A549 (cell line): ENCODE data around the gene VSIR. TPM values are rescaled to one million over a fixed set of nuclear protein-coding genes. Genes with fewer than 3 reads are reported as not detected.

Experiments used
- ATAC-seq, 2 experiments: fragments of 200-7000 bp in 1 of 2; fragments of >200 bp in 1 of 2; cut with Nextera tagmentation in 1 of 2; cut with Tn5 transposase in 1 of 2; 3 replicates each; pipeline versions ENCODE4 v1.8.0 to v1.9.1; 2018 to 2020; ENCODE audit warnings: mild to moderate bottlenecking in 1 of 2, moderate library complexity in 1 of 2
- CTCF ChIA-PET: fragments of 300-600 bp; sonication (Branson Sonifier 250); formaldehyde crosslinking; extraction: SDS; loops from one replicate; lab custom pipeline; 2021; ENCODE audit warnings: antibody characterized with exemption, inconsistent platforms; lab: Yijun Ruan, JAX
- POLR2A ChIA-PET: fragments of 350-600 bp; formaldehyde crosslinking; extraction: SDS; loops from one replicate; lab custom pipeline; 2021; ENCODE audit warnings: antibody characterized with exemption, inconsistent platforms; lab: Yijun Ruan, JAX
- DNase-seq, 2 experiments: peaks; one replicate each; pipeline versions ENCODE4 v3.0.0 to v3.0.0-alpha.2; 2011 to 2016; ENCODE audit warnings: low read depth in 1 of 2, low spot score in 1 of 2
- FAIRE-seq: peaks from 2 replicates; lab custom pipeline; 2011; peaks lifted over from hg19 to GRCh38; lab: Jason Lieb, UNC
- H3K27ac ChIP-seq, 2 experiments: fragments of >200 bp; sonication (Bioruptor Twin); formaldehyde crosslinking; 3 replicates each; pipeline ENCODE4 v1.5.1; 2016 to 2017
- H3K4me1 ChIP-seq: fragments of >200 bp; sonication (Bioruptor Twin); formaldehyde crosslinking; 3 replicates; pipeline ENCODE4 v1.6.1; 2016
- H3K4me2 ChIP-seq: fragments of >200 bp; sonication (Bioruptor Twin); formaldehyde crosslinking; 3 replicates; pipeline ENCODE4 v1.6.1; 2016
- H3K4me3 ChIP-seq: fragments of >200 bp; sonication (Bioruptor Twin); formaldehyde crosslinking; 3 replicates; pipeline ENCODE4 v1.5.1; 2016
- H3K9me3 ChIP-seq: fragments of >200 bp; sonication (Bioruptor Twin); formaldehyde crosslinking; 3 replicates; pipeline ENCODE4 v1.6.1; 2016
- CBX8 ChIP-seq: fragments of 200-600 bp; sonication (generic); IDR thresholded peaks from 2 replicates; pipeline ENCODE4 v1.6.1; 2016
- CEBPB ChIP-seq, 2 experiments: fragments of >200 bp in 1 of 2; sonication (Bioruptor Twin) in 1 of 2; formaldehyde crosslinking in 1 of 2; IDR thresholded peaks; 2 replicates each; pipeline ENCODE4 v1.6.1; 2012 to 2016
- EHMT2 ChIP-seq: fragments of 200-600 bp; sonication (generic); IDR thresholded peaks from 2 replicates; pipeline ENCODE4 v1.6.1; 2016; ENCODE audit warnings: antibody characterized with exemption, low read depth, mild to moderate bottlenecking, moderate library complexity
- FOSL2 ChIP-seq, 2 experiments: fragments of 450-650 bp in 1 of 2; fragments of >200 bp in 1 of 2; sonication (Bioruptor Twin) in 1 of 2; formaldehyde crosslinking; IDR thresholded peaks; 2 replicates each; pipeline versions ENCODE4 v1.5.0 to v1.6.1; 2016 to 2020; ENCODE audit warnings: mild to moderate bottlenecking in 1 of 2, moderate library complexity in 1 of 2
- FOXS1 ChIP-seq: fragments of 250-450 bp; sonication (Bioruptor Pico); IDR thresholded peaks from 2 replicates; pipeline ENCODE4 v1.5.0; 2020; ENCODE audit warnings: mild to moderate bottlenecking, moderate library complexity
- HDAC2 ChIP-seq: fragments of 200-600 bp; sonication (generic); IDR thresholded peaks from 2 replicates; pipeline ENCODE4 v1.6.1; 2016
- HOXA7 ChIP-seq: fragments of 250-450 bp; sonication (Bioruptor Pico); IDR thresholded peaks from 2 replicates; pipeline ENCODE4 v1.5.0; 2020; ENCODE audit warnings: mild to moderate bottlenecking, moderate library complexity
- HOXB13 ChIP-seq: fragments of 250-450 bp; sonication (Bioruptor Pico); IDR thresholded peaks from 2 replicates; pipeline ENCODE4 v1.5.0; 2020; ENCODE audit warnings: low read depth, mild to moderate bottlenecking, moderate library complexity
- HOXB5 ChIP-seq: fragments of 250-450 bp; sonication (Bioruptor Pico); IDR thresholded peaks from 2 replicates; pipeline ENCODE4 v1.5.0; 2020; ENCODE audit warnings: mild to moderate bottlenecking, moderate library complexity
- JUNB ChIP-seq: fragments of >200 bp; sonication (Bioruptor Twin); formaldehyde crosslinking; IDR thresholded peaks from 2 replicates; pipeline ENCODE4 v1.6.1; 2016
- KDM1A ChIP-seq: fragments of 200-600 bp; sonication (generic); IDR thresholded peaks from 2 replicates; pipeline ENCODE4 v1.6.1; 2016; ENCODE audit warnings: low read depth, mild to moderate bottlenecking
- KDM5A ChIP-seq: fragments of 200-600 bp; sonication (generic); IDR thresholded peaks from 2 replicates; pipeline ENCODE4 v1.6.1; 2016; ENCODE audit warnings: antibody characterized with exemption, mild to moderate bottlenecking
- MAFK ChIP-seq: fragments of 450-650 bp; IDR thresholded peaks from 2 replicates; pipeline ENCODE4 v1.6.1; 2014; ENCODE audit not compliant: partially characterized antibody
- NPAS2 ChIP-seq: fragments of 250-450 bp; sonication (Bioruptor Pico); IDR thresholded peaks from 2 replicates; pipeline ENCODE4 v1.8.0; 2022; ENCODE audit warnings: mild to moderate bottlenecking, moderate library complexity, borderline replicate concordance
- POLR2A ChIP-seq: IDR thresholded peaks from 2 replicates; pipeline ENCODE4 v1.6.1; 2012; ENCODE audit warnings: mild to moderate bottlenecking, low read length
- POLR2AphosphoS2 ChIP-seq: conservative IDR thresholded peaks from 2 replicates; pipeline ENCODE4 v1.6.1; 2012; ENCODE audit warnings: low read length, improper control_type of control experiment, inconsistent platforms
- RAD21 ChIP-seq, 2 experiments: fragments of >200 bp in 1 of 2; sonication (Bioruptor Twin) in 1 of 2; formaldehyde crosslinking in 1 of 2; IDR thresholded peaks in 1 of 2; conservative IDR thresholded peaks in 1 of 2; 2 replicates in 1 of 2; 3 replicates in 1 of 2; pipeline ENCODE4 v1.6.1; 2012 to 2018; ENCODE audit warnings: inconsistent platforms in 1 of 2
- RNF2 ChIP-seq: fragments of 200-600 bp; sonication (generic); IDR thresholded peaks from 2 replicates; pipeline ENCODE4 v1.6.1; 2016; ENCODE audit warnings: low read depth, mild to moderate bottlenecking, antibody characterized with exemption, moderate library complexity, borderline replicate concordance
- SMC3 ChIP-seq: fragments of >200 bp; sonication (Bioruptor Twin); formaldehyde crosslinking; IDR thresholded peaks from 3 replicates; pipeline ENCODE4 v1.6.1; 2018; ENCODE audit warnings: inconsistent platforms
- TFCP2L1 ChIP-seq: fragments of 250-450 bp; sonication (Bioruptor Pico); IDR thresholded peaks from 2 replicates; pipeline ENCODE4 v1.5.0; 2021; ENCODE audit warnings: mild to moderate bottlenecking
- ZNF302 ChIP-seq: fragments of 250-450 bp; sonication (Bioruptor Pico); IDR thresholded peaks from 2 replicates; pipeline ENCODE4 v1.9.0; 2021; ENCODE audit warnings: inconsistent platforms, mild to moderate bottlenecking, moderate library complexity
- ZSCAN20 ChIP-seq: fragments of 250-450 bp; sonication (Bioruptor Pico); IDR thresholded peaks from 2 replicates; pipeline ENCODE4 v1.8.0; 2022; ENCODE audit warnings: mild to moderate bottlenecking, moderate library complexity
- WGBS: methylation state at CpG from one replicate; pipeline ENCODE4 v1.1.6; 2017; ENCODE audit errors: missing lambda C conversion rate; 5-methylcytosine and 5-hydroxymethylcytosine counted together
- polyA plus RNA-seq, 4 experiments: library from polyadenylated mRNA; depleted of rRNA in 3 of 4; stranded (reverse); fragments of >200 nt; fragmentation: RNase III in 1 of 4; extraction: RNeasy Plus Mini Kit Qiagen cat#74134 plus additional on column Dnase treatment in 1 of 4; gene quantifications; 2 replicates in 3 of 4; 3 replicates in 1 of 4; pipeline ENCODE4 v1.2.3, GENCODE V29; 2011 to 2017
- TF ChIP-seq, protein P1 (sequence below): fragments of 150-350 bp; IDR thresholded peaks from 2 replicates; pipeline ENCODE4 v1.6.1; 2014; ENCODE audit warnings: low read depth, mild to moderate bottlenecking, low read length
- TF ChIP-seq, protein P2 (sequence below): fragments of 200-600 bp; sonication (generic); IDR thresholded peaks from 2 replicates; pipeline ENCODE4 v1.6.1; 2016; ENCODE audit warnings: antibody characterized with exemption, mild to moderate bottlenecking, moderate library complexity
- TF ChIP-seq, protein P3 (sequence below): fragments of >200 bp; sonication (Bioruptor Twin); formaldehyde crosslinking; IDR thresholded peaks from 3 replicates; pipeline ENCODE4 v1.5.1; 2016
- TF ChIP-seq, protein P4 (sequence below): IDR thresholded peaks from 2 replicates; pipeline ENCODE4 v1.6.1; 2012

VSIR gene
- polyA plus RNA-seq, 2 of the 4 experiments (the other 2 are of a cell fraction) = 15.5 to 18.5 TPM

DNA sequence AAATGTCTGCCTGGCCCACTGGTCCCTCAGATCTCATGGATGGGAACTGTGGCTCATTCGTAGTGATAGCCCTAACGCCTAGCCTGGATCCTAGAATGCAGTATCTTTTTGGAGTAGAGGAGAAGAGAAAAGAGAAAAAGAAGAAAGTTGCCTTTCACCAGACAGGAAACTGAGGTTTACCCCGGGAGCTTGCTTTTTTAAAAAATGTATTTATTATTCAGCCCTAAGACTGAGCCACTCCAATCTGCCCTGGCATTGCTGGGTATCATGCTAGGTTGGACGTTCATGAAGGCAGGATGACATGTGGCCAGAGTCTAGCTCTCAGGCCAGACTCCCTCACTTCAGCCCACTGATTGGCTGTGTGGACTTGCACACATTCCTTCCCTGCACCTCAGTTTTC lies 32.3 kb downstream of the VSIR start:
- POLR2A ChIA-PET = no interaction called here
- no peak for DNase-seq
- Histone ChIP-seq H3K4me2 (no peak overlapping the region), H3K27ac (no peak overlapping the region), H3K4me3 (no peak overlapping the region)
- CTCF ChIA-PET = interaction anchor here (0.8 to 4.3 kb wide), 4 partner anchors 9 to 33 kb away, joined by 3 to 16 read pairs (median 4); partner anchors contain the start of gene VSIR
- no peak for FAIRE-seq
- TF ChIP-seq, protein P1, sequence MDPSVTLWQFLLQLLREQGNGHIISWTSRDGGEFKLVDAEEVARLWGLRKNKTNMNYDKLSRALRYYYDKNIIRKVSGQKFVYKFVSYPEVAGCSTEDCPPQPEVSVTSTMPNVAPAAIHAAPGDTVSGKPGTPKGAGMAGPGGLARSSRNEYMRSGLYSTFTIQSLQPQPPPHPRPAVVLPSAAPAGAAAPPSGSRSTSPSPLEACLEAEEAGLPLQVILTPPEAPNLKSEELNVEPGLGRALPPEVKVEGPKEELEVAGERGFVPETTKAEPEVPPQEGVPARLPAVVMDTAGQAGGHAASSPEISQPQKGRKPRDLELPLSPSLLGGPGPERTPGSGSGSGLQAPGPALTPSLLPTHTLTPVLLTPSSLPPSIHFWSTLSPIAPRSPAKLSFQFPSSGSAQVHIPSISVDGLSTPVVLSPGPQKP = no peak
- TF ChIP-seq TFCP2L1 (CRISPR knock-in tag) (no peak), HDAC2 (no peak), HOXA7 (no peak), RNF2 (no peak), KDM1A (no peak), KDM5A (no peak)
- TF ChIP-seq, protein P2, sequence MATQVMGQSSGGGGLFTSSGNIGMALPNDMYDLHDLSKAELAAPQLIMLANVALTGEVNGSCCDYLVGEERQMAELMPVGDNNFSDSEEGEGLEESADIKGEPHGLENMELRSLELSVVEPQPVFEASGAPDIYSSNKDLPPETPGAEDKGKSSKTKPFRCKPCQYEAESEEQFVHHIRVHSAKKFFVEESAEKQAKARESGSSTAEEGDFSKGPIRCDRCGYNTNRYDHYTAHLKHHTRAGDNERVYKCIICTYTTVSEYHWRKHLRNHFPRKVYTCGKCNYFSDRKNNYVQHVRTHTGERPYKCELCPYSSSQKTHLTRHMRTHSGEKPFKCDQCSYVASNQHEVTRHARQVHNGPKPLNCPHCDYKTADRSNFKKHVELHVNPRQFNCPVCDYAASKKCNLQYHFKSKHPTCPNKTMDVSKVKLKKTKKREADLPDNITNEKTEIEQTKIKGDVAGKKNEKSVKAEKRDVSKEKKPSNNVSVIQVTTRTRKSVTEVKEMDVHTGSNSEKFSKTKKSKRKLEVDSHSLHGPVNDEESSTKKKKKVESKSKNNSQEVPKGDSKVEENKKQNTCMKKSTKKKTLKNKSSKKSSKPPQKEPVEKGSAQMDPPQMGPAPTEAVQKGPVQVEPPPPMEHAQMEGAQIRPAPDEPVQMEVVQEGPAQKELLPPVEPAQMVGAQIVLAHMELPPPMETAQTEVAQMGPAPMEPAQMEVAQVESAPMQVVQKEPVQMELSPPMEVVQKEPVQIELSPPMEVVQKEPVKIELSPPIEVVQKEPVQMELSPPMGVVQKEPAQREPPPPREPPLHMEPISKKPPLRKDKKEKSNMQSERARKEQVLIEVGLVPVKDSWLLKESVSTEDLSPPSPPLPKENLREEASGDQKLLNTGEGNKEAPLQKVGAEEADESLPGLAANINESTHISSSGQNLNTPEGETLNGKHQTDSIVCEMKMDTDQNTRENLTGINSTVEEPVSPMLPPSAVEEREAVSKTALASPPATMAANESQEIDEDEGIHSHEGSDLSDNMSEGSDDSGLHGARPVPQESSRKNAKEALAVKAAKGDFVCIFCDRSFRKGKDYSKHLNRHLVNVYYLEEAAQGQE = no peak
- TF ChIP-seq, all 56 proteins: peak for 0
- no peak for ATAC-seq
- H3K4me1 ChIP-seq = no peaks in the 10 kb centered on the region
- H3K9me3 ChIP-seq = no peaks in the 10 kb centered on the region
- 41% methylated on average over 4 of the region's 4 CpGs for WGBS

DNA sequence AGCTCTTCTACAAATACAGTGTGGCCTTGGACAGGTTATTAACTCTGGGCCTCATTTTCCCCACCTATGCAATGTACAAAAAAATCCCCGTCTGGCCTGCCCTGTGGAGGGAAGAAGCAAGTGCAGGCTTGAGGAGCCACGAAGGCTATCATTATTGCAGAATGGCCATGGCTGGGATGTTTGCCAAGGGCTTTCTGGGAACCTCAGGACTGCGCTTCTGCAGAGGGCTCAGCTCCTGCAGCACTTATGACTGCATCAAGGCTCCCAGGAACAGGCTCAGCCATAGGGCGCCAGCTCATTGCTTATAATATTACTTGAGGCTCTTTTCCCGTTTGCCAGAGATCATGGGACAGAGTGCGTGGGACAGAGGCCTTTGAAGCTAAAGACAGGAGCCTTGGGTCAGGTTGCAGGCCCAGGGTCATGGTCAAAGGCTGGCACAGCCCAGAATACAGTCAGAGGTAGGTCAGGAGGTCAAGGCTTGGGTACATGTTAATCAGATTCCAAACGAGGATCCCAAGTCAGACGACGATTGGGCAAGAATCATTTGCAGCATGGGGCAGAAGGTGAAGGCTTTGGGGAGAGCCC lies 33.2 kb downstream of the VSIR start:
- CTCF ChIA-PET = interaction anchor here (1.5 to 4.3 kb wide), 4 partner anchors 9 to 33 kb away, joined by 3 to 16 read pairs (median 6); partner anchors contain the start of gene VSIR
- H3K27ac ChIP-seq = no peak overlapping the region
- H3K4me1 ChIP-seq = no peaks in the 10 kb centered on the region
- FAIRE-seq (no peak), DNase-seq (no peak), ATAC-seq (no peak; a peak in 1 of 6 replicates)
- no peaks in the 10 kb centered on the region for H3K9me3 ChIP-seq
- no peak overlapping the region for H3K4me2 ChIP-seq
- TF ChIP-seq FOXS1 (CRISPR knock-in tag) (no peak), TFCP2L1 (CRISPR knock-in tag) (no peak), POLR2AphosphoS2 (no peak), SMC3 (no peak), HOXB5 (CRISPR knock-in tag) (no peak), ZSCAN20 (no peak), NPAS2 (no peak)
- TF ChIP-seq, protein P3, sequence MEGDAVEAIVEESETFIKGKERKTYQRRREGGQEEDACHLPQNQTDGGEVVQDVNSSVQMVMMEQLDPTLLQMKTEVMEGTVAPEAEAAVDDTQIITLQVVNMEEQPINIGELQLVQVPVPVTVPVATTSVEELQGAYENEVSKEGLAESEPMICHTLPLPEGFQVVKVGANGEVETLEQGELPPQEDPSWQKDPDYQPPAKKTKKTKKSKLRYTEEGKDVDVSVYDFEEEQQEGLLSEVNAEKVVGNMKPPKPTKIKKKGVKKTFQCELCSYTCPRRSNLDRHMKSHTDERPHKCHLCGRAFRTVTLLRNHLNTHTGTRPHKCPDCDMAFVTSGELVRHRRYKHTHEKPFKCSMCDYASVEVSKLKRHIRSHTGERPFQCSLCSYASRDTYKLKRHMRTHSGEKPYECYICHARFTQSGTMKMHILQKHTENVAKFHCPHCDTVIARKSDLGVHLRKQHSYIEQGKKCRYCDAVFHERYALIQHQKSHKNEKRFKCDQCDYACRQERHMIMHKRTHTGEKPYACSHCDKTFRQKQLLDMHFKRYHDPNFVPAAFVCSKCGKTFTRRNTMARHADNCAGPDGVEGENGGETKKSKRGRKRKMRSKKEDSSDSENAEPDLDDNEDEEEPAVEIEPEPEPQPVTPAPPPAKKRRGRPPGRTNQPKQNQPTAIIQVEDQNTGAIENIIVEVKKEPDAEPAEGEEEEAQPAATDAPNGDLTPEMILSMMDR = no peak
- WGBS = 59% methylated on average over 7 of the region's 9 CpGs
- H3K4me3 ChIP-seq = no peak overlapping the region
- POLR2A ChIA-PET = no interaction called here

DNA sequence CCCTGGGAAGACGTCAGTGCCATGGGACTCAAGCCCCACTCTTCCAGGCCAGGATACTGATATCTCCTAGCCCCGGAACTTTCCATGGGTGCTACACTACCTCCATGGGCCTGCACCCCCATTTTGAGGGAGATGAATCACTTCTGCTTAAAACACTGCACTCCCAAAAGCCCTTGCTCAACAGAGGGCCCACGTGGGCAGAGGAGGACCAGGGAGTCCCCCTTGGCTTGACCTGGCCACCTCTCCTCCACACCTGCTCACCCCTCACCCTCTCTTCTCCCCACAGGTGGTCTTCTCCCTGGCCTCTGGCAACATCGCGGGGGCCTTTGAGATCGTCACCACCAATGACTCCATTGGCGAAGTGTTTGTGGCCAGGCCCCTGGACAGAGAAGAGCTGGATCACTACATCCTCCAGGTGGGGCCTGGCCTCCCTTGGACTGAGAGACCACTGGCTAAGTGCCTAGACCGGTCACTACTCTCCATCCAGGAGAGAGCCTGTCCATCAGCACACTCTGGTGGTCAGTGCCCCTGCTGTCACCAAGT lies 33.9 kb downstream of the VSIR start:
- DNase-seq = no peak
- Histone ChIP-seq H3K27ac (no peak overlapping the region), H3K4me1 (no peaks in the 10 kb centered on the region), H3K4me2 (no peak overlapping the region), H3K9me3 (no peaks in the 10 kb centered on the region), H3K4me3 (no peak overlapping the region)
- WGBS = 72% methylated on average over 7 of the region's 8 CpGs
- ChIA-PET POLR2A (no interaction called here), CTCF (interaction anchor here (0.7 to 4.3 kb wide), 5 partner anchors 8 to 344 kb away, joined by 3 to 16 read pairs (median 5); partner anchors contain the start of gene VSIR)
- no peak for ATAC-seq
- FAIRE-seq = no peak
- no peak for TF ChIP-seq CBX8
- no peak for TF ChIP-seq EHMT2
- no peak for TF ChIP-seq JUNB
- TF ChIP-seq CEBPB (IDR thresholded peaks at IDR 0.05) = no peak
- TF ChIP-seq FOSL2 (IDR thresholded peaks at IDR 0.05) = no peak
- no peak for TF ChIP-seq FOSL2 (CRISPR knock-in tag; IDR thresholded peaks at IDR 0.05)
- TF ChIP-seq, protein P4, sequence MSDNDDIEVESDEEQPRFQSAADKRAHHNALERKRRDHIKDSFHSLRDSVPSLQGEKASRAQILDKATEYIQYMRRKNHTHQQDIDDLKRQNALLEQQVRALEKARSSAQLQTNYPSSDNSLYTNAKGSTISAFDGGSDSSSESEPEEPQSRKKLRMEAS = no peak
- TF ChIP-seq, protein P1 = no peak
- no peak for TF ChIP-seq POLR2A
- no peak for TF ChIP-seq HOXB13 (CRISPR knock-in tag)
- TF ChIP-seq RAD21 (conservative IDR thresholded peaks at IDR 0.05 in 1 of 2, IDR thresholded peaks at IDR 0.05 in 1 of 2) = no peak
- no peak for TF ChIP-seq NPAS2
- TF ChIP-seq MAFK = no peak
- TF ChIP-seq ZNF302 (CRISPR knock-in tag) = no peak
